ENCODE results near the gene INTS7.

Gene INTS7

DNA sequence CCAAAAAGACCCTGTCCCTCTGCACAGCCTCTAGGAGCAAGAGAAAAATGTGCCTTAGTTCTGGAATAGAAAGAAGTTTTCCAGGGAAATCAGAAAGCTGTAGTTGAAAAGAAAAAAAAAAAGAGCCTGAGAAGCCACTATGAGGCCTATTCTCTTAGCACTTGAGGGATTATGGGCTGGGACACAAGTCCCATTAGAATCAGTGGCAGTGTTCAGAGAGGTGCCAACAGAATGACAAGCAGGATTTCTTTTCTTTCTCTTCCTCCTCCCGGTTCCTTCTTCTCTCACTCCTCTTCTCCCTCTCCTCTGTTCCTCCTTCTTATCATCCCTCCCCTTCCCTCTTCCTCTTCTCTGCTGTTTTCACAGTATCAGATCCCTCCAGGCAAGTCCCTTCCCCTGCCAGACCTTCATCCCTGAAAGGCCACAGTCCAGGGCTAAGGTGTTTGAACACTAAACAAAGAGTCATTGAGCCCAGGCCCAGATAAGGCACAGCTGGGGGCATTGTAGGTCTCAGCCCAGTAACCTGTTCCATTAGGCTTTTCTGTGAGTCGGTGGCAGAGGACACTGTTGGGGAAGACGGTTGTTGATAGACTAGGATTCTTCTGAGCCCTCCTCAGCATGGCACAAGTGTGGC, 140.1 kb downstream of the INTS7 start:
- H3K36me3 ChIP-seq (ENCODE audit: insufficient read depth, low read depth, low read length), result no peaks in the 10 kb centered on the region
- no peak overlapping the region for H3K9ac ChIP-seq (ENCODE audit: low read depth, low read length)
- no peak overlapping the region for H3K4me3 ChIP-seq (ENCODE audit: low read length)
- no peaks in the 10 kb centered on the region for H3K27me3 ChIP-seq (ENCODE audit: insufficient read depth, low read length)
- no peaks in the 10 kb centered on the region for H3K9me3 ChIP-seq (ENCODE audit: insufficient read depth, low read depth, low read length)
- H3K27ac ChIP-seq (ENCODE audit: low read length), result no peak overlapping the region
- no peaks in the 10 kb centered on the region for H3K4me1 ChIP-seq (ENCODE audit: insufficient read depth, low read length)

DNA sequence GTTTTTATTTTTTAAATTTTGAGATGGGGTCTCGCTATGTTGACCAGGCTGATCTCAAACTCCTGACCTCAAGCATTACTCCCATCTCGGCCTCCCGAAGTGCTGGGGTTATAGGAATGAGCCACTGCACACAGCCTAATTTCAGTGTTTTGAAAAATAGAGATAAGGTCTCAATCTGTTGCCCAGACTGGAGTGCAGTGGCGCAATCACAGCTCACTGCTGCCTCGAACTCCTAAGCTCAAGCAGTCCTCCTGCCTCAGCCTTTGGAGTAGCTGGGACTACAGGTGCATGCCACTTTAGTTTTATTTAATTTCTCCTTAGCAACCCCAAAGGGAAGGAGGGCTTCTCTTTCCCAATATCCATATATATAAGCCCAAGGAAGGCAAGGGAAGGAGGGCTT, 141.0 kb downstream of the INTS7 start:
- H3K9ac ChIP-seq (ENCODE audit: low read depth, low read length), result no peak overlapping the region

DNA sequence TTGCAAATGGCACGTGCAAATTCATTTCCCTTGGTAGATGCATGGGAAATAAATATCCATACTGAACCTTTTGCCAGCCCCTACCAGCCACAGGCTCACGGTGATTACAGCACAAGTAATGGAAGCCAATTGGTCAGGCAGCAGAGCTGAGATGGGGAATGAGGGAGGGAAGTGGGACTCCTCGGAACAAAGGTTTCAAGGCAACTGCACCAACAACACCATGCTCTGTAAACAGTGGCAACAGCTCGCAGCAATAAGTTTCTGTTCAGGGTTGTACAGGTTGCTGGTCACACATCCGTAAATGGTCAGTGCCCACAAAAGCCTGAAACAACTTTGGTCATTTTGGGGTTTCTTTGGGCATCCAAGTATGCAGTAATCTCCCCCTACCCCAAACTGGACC, 142.1 kb downstream of the INTS7 start:
- H3K36me3 ChIP-seq (ENCODE audit: insufficient read depth, low read depth, low read length), result no peaks in the 10 kb centered on the region
- peaks cover 8% of the 10 kb centered on the region; the same call in 1 of the 2 replicates for H3K27me3 ChIP-seq (ENCODE audit: insufficient read depth, low read length)
- H3K27ac ChIP-seq (ENCODE audit: low read length), result no peak overlapping the region
- no peaks in the 10 kb centered on the region for H3K4me1 ChIP-seq (ENCODE audit: insufficient read depth, low read length)
- no peak overlapping the region for H3K4me3 ChIP-seq (ENCODE audit: low read length)
- no peak overlapping the region for H3K9ac ChIP-seq (ENCODE audit: low read depth, low read length)
- H3K9me3 ChIP-seq (ENCODE audit: insufficient read depth, low read depth, low read length), result no peaks in the 10 kb centered on the region

More for the DNA sequence above, 141.0 kb downstream of the INTS7 start:
- no peaks in the 10 kb centered on the region for H3K4me1 ChIP-seq (ENCODE audit: insufficient read depth, low read length)
- no peaks in the 10 kb centered on the region for H3K27me3 ChIP-seq (ENCODE audit: insufficient read depth, low read length)
- H3K36me3 ChIP-seq (ENCODE audit: insufficient read depth, low read depth, low read length), result no peaks in the 10 kb centered on the region
- H3K27ac ChIP-seq (ENCODE audit: low read length), result no peak overlapping the region
- no peak overlapping the region for H3K4me3 ChIP-seq (ENCODE audit: low read length)
- H3K9me3 ChIP-seq (ENCODE audit: insufficient read depth, low read depth, low read length), result no peaks in the 10 kb centered on the region

DNA sequence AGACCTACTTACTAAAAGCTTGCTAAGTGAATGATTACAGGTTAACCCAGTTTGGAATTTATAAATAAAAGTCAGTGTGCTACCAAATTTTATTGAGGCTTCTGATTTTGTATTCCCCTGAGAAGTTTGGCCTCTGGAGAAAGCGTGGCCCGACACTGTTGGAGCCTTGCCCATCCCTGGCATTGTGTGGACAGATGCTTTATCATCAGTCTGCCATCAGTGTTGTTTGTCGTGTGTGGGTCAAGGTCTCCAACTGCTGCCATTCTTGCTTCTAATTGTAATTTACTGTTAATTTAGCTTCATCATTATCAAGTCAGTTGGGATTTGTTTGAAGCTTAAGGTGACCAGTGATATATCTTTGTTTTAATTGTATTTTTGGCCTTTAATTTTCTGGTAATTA, 142.8 kb downstream of the INTS7 start:
- no peaks in the 10 kb centered on the region for H3K36me3 ChIP-seq (ENCODE audit: insufficient read depth, low read depth, low read length)
- H3K9ac ChIP-seq (ENCODE audit: low read depth, low read length), result no peak overlapping the region
- H3K4me1 ChIP-seq (ENCODE audit: insufficient read depth, low read length), result no peaks in the 10 kb centered on the region
- H3K27ac ChIP-seq (ENCODE audit: low read length), result no peak overlapping the region
- no peak overlapping the region for H3K4me3 ChIP-seq (ENCODE audit: low read length)
- H3K27me3 ChIP-seq (ENCODE audit: insufficient read depth, low read length), result peaks cover 8% of the 10 kb centered on the region; the same call in 1 of the 2 replicates
- no peaks in the 10 kb centered on the region for H3K9me3 ChIP-seq (ENCODE audit: insufficient read depth, low read depth, low read length)

DNA sequence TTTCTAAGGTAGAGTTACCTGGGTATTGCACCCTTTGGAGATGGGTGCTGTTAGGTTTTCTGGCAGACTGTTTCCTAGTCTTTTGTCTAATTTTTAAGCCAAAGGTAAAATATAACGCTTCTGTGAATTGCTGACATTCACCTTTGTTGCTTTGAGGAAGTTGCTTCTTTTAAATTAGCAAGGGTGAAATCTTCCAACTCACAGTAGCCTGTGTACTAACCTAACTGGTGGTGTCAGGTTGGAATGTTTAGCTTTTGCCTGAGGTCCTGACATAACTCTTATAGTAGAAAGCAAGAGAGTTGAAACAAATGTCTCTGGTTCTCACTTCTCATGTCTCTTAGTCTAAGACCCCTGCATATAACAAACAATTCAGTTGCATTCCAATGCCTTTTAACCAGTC, 143.6 kb downstream of the INTS7 start:
- Histone ChIP-seq H3K36me3 (ENCODE audit: insufficient read depth, low read depth, low read length) (no peaks in the 10 kb centered on the region), H3K9me3 (ENCODE audit: insufficient read depth, low read depth, low read length) (no peaks in the 10 kb centered on the region), H3K27ac (ENCODE audit: low read length) (no peak overlapping the region), H3K4me1 (ENCODE audit: insufficient read depth, low read length) (no peaks in the 10 kb centered on the region), H3K4me3 (ENCODE audit: low read length) (no peak overlapping the region), H3K27me3 (ENCODE audit: insufficient read depth, low read length) (peaks cover 8% of the 10 kb centered on the region; the same call in 1 of the 2 replicates), H3K9ac (ENCODE audit: low read depth, low read length) (no peak overlapping the region)

All from iPS-20b (cell line).